B cell (primary cell): ENCODE measurements around the gene TOP2B. TPM values are rescaled to one million over a fixed set of nuclear protein-coding genes. Genes with fewer than 3 reads are reported as not detected.

Experiments
- ATAC-seq: fragments of 200-7000 bp; cut with Tn5 transposase; one replicate; pipeline ENCODE4 v1.10.0; 2021; ENCODE audit warnings: low read depth, mild to moderate bottlenecking, moderate number of reproducible peaks, moderate library complexity
- CTCF ChIA-PET: fragments of 350-600 bp; sonication (Branson Sonifier 250); formaldehyde crosslinking; loops from one replicate; lab custom pipeline; 2021; ENCODE audit warnings: antibody characterized with exemption, inconsistent platforms; lab: Charles Lee
- POLR2A ChIA-PET: fragments of 350-600 bp; sonication (Branson Sonifier 250); formaldehyde crosslinking; loops from one replicate; lab custom pipeline; 2021; ENCODE audit warnings: antibody characterized with exemption; lab: Charles Lee
- DNase-seq: peaks from one replicate; pipeline ENCODE4 v3.0.0; 2013
- H2AFZ ChIP-seq: 2 replicates; pipeline ENCODE4 v1.6.1; 2012; ENCODE audit warnings: mild to moderate bottlenecking, low read depth, low read length; ENCODE audit not compliant: insufficient read depth, poor library complexity, severe bottlenecking
- H3K27ac ChIP-seq, 2 donors: 1 replicate in 1 of 2; 2 replicates in 1 of 2; pipeline ENCODE4 v1.5.1; 2012 to 2013; ENCODE audit warnings: low read length in 2 of 2, mild to moderate bottlenecking in 2 of 2, moderate library complexity in 1 of 2
- H3K27me3 ChIP-seq, 4 experiments: fragments of 200-600 bp in 1 of 4; sonication (generic) in 1 of 4; replicated peaks in 1 of 4; 1 replicate in 2 of 4; 2 replicates in 2 of 4; pipeline versions ENCODE4 v1.6.1 to v1.7.0; 2013 to 2016; ENCODE audit warnings: low read length in 3 of 4, mild to moderate bottlenecking in 2 of 4, mixed read lengths in 1 of 4, moderate library complexity in 1 of 4; ENCODE audit not compliant: insufficient read depth in 4 of 4, control insufficient read depth in 3 of 4; ENCODE audit errors: control extremely low read depth in 1 of 4
- H3K36me3 ChIP-seq, 2 experiments: replicated peaks in 1 of 2; 1 replicate in 1 of 2; 2 replicates in 1 of 2; pipeline versions ENCODE4 v1.6.1 to v1.7.1; 2013; ENCODE audit warnings: low read length in 1 of 2; ENCODE audit not compliant: insufficient read depth in 2 of 2, control insufficient read depth in 1 of 2; ENCODE audit errors: control extremely low read depth in 1 of 2, extremely low read depth in 1 of 2
- H3K4me1 ChIP-seq, 2 donors: fragments of 200-600 bp in 1 of 2; sonication (generic) in 1 of 2; 1 replicate in 1 of 2; 2 replicates in 1 of 2; pipeline versions ENCODE4 v1.5.1 to v1.6.1; 2013 to 2017; ENCODE audit warnings: low read length in 2 of 2; ENCODE audit not compliant: control insufficient read depth in 2 of 2, insufficient read depth in 2 of 2
- H3K4me2 ChIP-seq: replicated peaks from 2 replicates; pipeline ENCODE3; 2012; ENCODE audit warnings: mild to moderate bottlenecking, low read depth, low read length; ENCODE audit not compliant: poor library complexity, severe bottlenecking
- H3K4me3 ChIP-seq, 5 experiments: fragments of 200-600 bp in 1 of 5; sonication (generic) in 1 of 5; 1 replicate in 3 of 5; 2 replicates in 2 of 5; pipeline versions ENCODE4 v1.5.1 to v1.7.0; 2011 to 2016; ENCODE audit warnings: low read length in 4 of 5, mild to moderate bottlenecking in 4 of 5, low read depth in 2 of 5, control low read depth in 1 of 5, moderate library complexity in 1 of 5; ENCODE audit not compliant: insufficient read depth in 1 of 5; ENCODE audit errors: control extremely low read depth in 1 of 5, extremely low read depth in 1 of 5
- H3K79me2 ChIP-seq: fragments of 200-600 bp; sonication (generic); one replicate; pipeline ENCODE4 v1.6.0; 2016; ENCODE audit warnings: low read length; ENCODE audit not compliant: control insufficient read depth, insufficient read depth
- H3K9ac ChIP-seq: fragments of 200-600 bp; sonication (generic); 2 replicates; pipeline ENCODE4 v1.6.1; 2017; ENCODE audit warnings: mild to moderate bottlenecking, low read length, moderate library complexity
- H3K9me3 ChIP-seq, 3 donors: one replicate each; pipeline versions ENCODE4 v1.6.1 to v1.7.1; 2013; ENCODE audit warnings: low read length in 2 of 3; ENCODE audit not compliant: control insufficient read depth in 2 of 3, insufficient read depth in 1 of 3; ENCODE audit errors: control extremely low read depth in 1 of 3
- H4K20me1 ChIP-seq: 2 replicates; pipeline ENCODE4 v1.6.0; 2012; ENCODE audit warnings: mild to moderate bottlenecking, low read length; ENCODE audit not compliant: insufficient read depth, control insufficient read depth, poor library complexity, severe bottlenecking
- H3K27ac Mint-ChIP-seq: one replicate; pipeline ENCODE4 v1.8.0; 2021; ENCODE audit warnings: mixed read lengths
- H3K27me3 Mint-ChIP-seq: one replicate; pipeline ENCODE4 v1.8.0; 2021; ENCODE audit warnings: mixed read lengths
- H3K4me1 Mint-ChIP-seq: one replicate; pipeline ENCODE4 v1.8.0; 2021; ENCODE audit warnings: mixed read lengths
- H3K4me3 Mint-ChIP-seq: one replicate; pipeline ENCODE4 v1.8.0; 2021; ENCODE audit warnings: mixed read lengths
- H3K9me3 Mint-ChIP-seq: one replicate; pipeline ENCODE4 v1.8.0; 2022; ENCODE audit warnings: mixed read lengths; ENCODE audit not compliant: insufficient read depth
- CTCF ChIP-seq: fragments of 200-600 bp; IDR thresholded peaks from one replicate; pipeline ENCODE4 v1.8.0; 2022; ENCODE audit warnings: antibody characterized with exemption, mild to moderate bottlenecking
- EZH2 ChIP-seq: IDR thresholded peaks from 2 replicates; pipeline ENCODE4 v1.6.1; 2012; ENCODE audit warnings: borderline replicate concordance, low read depth, mild to moderate bottlenecking, moderate library complexity, low read length; ENCODE audit not compliant: insufficient read depth, poor library complexity, severe bottlenecking
- WGBS: methylation state at CpG from one replicate; pipeline ENCODE4 v1.1.5; 2013; ENCODE audit warnings: missing lambda C conversion rate; ENCODE audit not compliant: insufficient coverage; 5-methylcytosine and 5-hydroxymethylcytosine counted together
- intact Hi-C: fragments of 100-400 bp; cut with micrococcal nuclease; formaldehyde crosslinking; loops from one replicate; pipeline ENCODE4 v1.10.0; 2022
- polyA plus RNA-seq: library from polyadenylated mRNA; depleted of rRNA; stranded (reverse); fragments of >200 nt; gene quantifications from 2 replicates; pipeline ENCODE4 v1.2.3, GENCODE V29; 2012
- total RNA-seq, 2 donors: library from RNA; stranded (reverse); fragments of 120-200 nt in 1 of 2; gene quantifications; 1 replicate in 1 of 2; 2 replicates in 1 of 2; pipeline versions ENCODE4 v1.2.3 to v1.2.4, GENCODE V29; 2013 to 2022

Gene TOP2B
- total and polyA plus RNA-seq, 2 donors (not counting 1 experiment from before 2014, with no cell fraction given) = 22.2 to 149 TPM

- no peak overlapping the region for H3K4me3 ChIP-seq
- no peaks in the 10 kb centered on the region for H3K79me2 ChIP-seq
- ATAC-seq (no peak), DNase-seq (no peak)
- H3K36me3 ChIP-seq = no peaks in the 10 kb centered on the region
- H3K4me1 ChIP-seq = no peaks in the 10 kb centered on the region
- no peak overlapping the region for H3K4me2 ChIP-seq
- ChIA-PET POLR2A (no interaction called here), CTCF (no interaction called here)
- no peak overlapping the region for H3K9ac ChIP-seq
- Mint-ChIP-seq H3K27ac (no peak overlapping the region), H3K4me3 (no peak overlapping the region), H3K4me1 (no peaks in the 10 kb centered on the region), H3K27me3 (peaks cover 5% of the 10 kb centered on the region), H3K9me3 (no peaks in the 10 kb centered on the region)
- H4K20me1 ChIP-seq = no peaks in the 10 kb centered on the region
- intact Hi-C loops = no loop called here
- H3K27ac ChIP-seq = no peak overlapping the region
- no peak overlapping the region for H2AFZ ChIP-seq
- 94% methylated on average over 4 of the region's 5 CpGs for WGBS
- no peaks in the 10 kb centered on the region for H3K27me3 ChIP-seq
- H3K9me3 ChIP-seq = no peaks in the 10 kb centered on the region
- no peak for TF ChIP-seq EZH2
- no peak for TF ChIP-seq CTCF
These were observed 77.2 kb downstream of the TOP2B start for GRCh38 chr3:25587526-25587925.

- Mint-ChIP-seq H3K4me1 (no peaks in the 10 kb centered on the region), H3K9me3 (no peaks in the 10 kb centered on the region), H3K27ac (no peak overlapping the region), H3K4me3 (no peak overlapping the region), H3K27me3 (peaks cover 5% of the 10 kb centered on the region)
- DNase-seq (no peak), ATAC-seq (no peak)
- Histone ChIP-seq H4K20me1 (no peaks in the 10 kb centered on the region), H3K9ac (no peak overlapping the region), H3K4me3 (no peak overlapping the region), H3K4me2 (no peak overlapping the region), H3K27ac (no peak overlapping the region), H3K9me3 (no peaks in the 10 kb centered on the region), H3K4me1 (no peaks in the 10 kb centered on the region), H3K79me2 (no peaks in the 10 kb centered on the region), H3K27me3 (no peaks in the 10 kb centered on the region), H2AFZ (no peak overlapping the region), H3K36me3 (no peaks in the 10 kb centered on the region)
- ChIA-PET POLR2A (no interaction called here), CTCF (no interaction called here)
- no CpG with 5 or more reads among the region's 1 CpG for WGBS
- no peak for TF ChIP-seq EZH2
- no peak for TF ChIP-seq CTCF
- intact Hi-C loops = no loop called here
These were observed 77.6 kb downstream of the TOP2B start for GRCh38 chr3:25587094-25587493.
